ENCODE measurements around the gene CDYL.

Gene CDYL

DNA sequence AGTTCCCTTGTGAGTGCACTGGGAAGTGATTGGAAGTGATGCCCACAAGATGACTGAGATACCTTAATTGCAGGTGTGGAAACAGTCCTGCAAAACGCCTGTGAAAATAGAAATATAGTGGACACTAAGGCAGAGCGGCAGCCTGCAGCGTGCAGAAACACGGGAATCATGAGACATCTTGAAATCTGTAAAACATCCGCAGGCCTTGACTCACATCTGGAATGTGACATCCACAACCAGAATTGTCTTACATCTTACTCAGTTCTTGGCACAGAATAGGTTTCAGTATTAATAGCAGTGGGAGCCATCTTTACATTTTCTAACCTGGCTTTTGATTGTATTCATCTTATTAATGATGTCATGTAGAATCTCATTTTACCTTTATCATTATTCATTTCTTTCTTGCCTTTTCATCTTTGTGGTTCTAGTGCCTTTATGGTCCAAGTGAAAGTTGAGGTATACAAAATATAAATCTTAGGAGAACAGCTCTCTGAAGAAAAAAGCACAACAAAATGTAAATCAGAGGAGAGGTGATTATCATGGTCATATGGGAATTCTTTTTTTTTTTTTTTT, 44.6 kb downstream of the CDYL start:
- Histone ChIP-seq H3K9me3 (ENCODE audit: low read length) (no peaks in the 10 kb centered on the region), H3K4me2 (ENCODE audit: low read length) (no peak overlapping the region)

DNA sequence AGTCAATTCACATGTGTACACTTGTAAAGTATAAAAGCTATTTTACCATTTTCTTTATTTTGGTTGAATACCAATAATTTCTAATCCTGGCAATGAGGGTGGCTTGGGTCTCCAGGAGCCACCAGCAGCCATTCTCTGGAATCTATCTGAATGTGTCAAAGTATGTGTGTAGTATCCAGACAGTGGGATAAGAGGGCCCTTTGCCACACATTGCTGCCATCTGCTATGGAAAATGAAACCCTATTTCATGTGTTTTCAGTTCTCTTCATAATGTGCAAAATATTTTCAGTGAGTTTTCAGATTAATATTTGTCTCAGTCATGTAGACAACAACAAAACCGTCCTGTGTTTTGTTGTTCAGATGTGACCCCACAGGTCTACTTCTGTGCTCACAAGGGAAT, 46.3 kb downstream of the CDYL start:
- no peak overlapping the region for H3K4me2 ChIP-seq (ENCODE audit: low read length)
- H4K20me1 ChIP-seq (ENCODE audit: insufficient read depth, low read length) = no peaks in the 10 kb centered on the region
- no peaks in the 10 kb centered on the region for H3K27me3 ChIP-seq (ENCODE audit: insufficient read depth, low read length)
- H3K9me3 ChIP-seq (ENCODE audit: low read length) = no peaks in the 10 kb centered on the region
- H3K9me2 ChIP-seq (ENCODE audit: low read depth, low read length) = no peaks in the 10 kb centered on the region
- no peaks in the 10 kb centered on the region for H3F3A ChIP-seq (ENCODE audit: insufficient read depth, low read length)
- no peak overlapping the region for H3K27ac ChIP-seq (ENCODE audit: low read depth, low read length, poor library complexity, severe bottlenecking)
- no peaks in the 10 kb centered on the region; the same call in 1 of the 2 replicates for H3K36me3 ChIP-seq (ENCODE audit: insufficient read depth, low read length)
- H3K4me3 ChIP-seq (ENCODE audit: low read depth, low read length, poor library complexity, severe bottlenecking) = no peak overlapping the region
- H3K9ac ChIP-seq (ENCODE audit: low read length) = no peak overlapping the region
- H3K4me1 ChIP-seq (ENCODE audit: insufficient read depth, low read length, severe bottlenecking) = no peaks in the 10 kb centered on the region
- no peak overlapping the region for H2AFZ ChIP-seq (ENCODE audit: low read length)
- TF ChIP-seq EZH2 (IDR thresholded peaks at IDR 0.05; ENCODE audit: borderline replicate concordance, low read length) = no peak
- TF ChIP-seq, protein P1, sequence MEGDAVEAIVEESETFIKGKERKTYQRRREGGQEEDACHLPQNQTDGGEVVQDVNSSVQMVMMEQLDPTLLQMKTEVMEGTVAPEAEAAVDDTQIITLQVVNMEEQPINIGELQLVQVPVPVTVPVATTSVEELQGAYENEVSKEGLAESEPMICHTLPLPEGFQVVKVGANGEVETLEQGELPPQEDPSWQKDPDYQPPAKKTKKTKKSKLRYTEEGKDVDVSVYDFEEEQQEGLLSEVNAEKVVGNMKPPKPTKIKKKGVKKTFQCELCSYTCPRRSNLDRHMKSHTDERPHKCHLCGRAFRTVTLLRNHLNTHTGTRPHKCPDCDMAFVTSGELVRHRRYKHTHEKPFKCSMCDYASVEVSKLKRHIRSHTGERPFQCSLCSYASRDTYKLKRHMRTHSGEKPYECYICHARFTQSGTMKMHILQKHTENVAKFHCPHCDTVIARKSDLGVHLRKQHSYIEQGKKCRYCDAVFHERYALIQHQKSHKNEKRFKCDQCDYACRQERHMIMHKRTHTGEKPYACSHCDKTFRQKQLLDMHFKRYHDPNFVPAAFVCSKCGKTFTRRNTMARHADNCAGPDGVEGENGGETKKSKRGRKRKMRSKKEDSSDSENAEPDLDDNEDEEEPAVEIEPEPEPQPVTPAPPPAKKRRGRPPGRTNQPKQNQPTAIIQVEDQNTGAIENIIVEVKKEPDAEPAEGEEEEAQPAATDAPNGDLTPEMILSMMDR (IDR thresholded peaks at IDR 0.05; ENCODE audit: low read length) = no peak
- H3K79me2 ChIP-seq (ENCODE audit: insufficient read depth, low read length) = no peaks in the 10 kb centered on the region; the same call in 1 of the 2 replicates

More for the DNA sequence above, 44.6 kb downstream of the CDYL start:
- Histone ChIP-seq H3K9ac (ENCODE audit: low read length) (no peak overlapping the region), H3K27ac (ENCODE audit: low read depth, low read length, poor library complexity, severe bottlenecking) (no peak overlapping the region), H3K36me3 (ENCODE audit: insufficient read depth, low read length) (no peaks in the 10 kb centered on the region), H3K27me3 (ENCODE audit: insufficient read depth, low read length) (no peaks in the 10 kb centered on the region), H3K9me2 (ENCODE audit: low read depth, low read length) (no peaks in the 10 kb centered on the region), H3K4me3 (ENCODE audit: low read depth, low read length, poor library complexity, severe bottlenecking) (no peak overlapping the region), H3K4me1 (ENCODE audit: insufficient read depth, low read length, severe bottlenecking) (no peaks in the 10 kb centered on the region), H3K79me2 (ENCODE audit: insufficient read depth, low read length) (peaks cover 3% of the 10 kb centered on the region; the same call in 1 of the 2 replicates), H2AFZ (ENCODE audit: low read length) (no peak overlapping the region), H3F3A (ENCODE audit: insufficient read depth, low read length) (no peaks in the 10 kb centered on the region), H4K20me1 (ENCODE audit: insufficient read depth, low read length) (no peaks in the 10 kb centered on the region)
- TF ChIP-seq, protein P1 (IDR thresholded peaks at IDR 0.05; ENCODE audit: low read length) = no peak
- TF ChIP-seq EZH2 (IDR thresholded peaks at IDR 0.05; ENCODE audit: borderline replicate concordance, low read length) = no peak

DNA sequence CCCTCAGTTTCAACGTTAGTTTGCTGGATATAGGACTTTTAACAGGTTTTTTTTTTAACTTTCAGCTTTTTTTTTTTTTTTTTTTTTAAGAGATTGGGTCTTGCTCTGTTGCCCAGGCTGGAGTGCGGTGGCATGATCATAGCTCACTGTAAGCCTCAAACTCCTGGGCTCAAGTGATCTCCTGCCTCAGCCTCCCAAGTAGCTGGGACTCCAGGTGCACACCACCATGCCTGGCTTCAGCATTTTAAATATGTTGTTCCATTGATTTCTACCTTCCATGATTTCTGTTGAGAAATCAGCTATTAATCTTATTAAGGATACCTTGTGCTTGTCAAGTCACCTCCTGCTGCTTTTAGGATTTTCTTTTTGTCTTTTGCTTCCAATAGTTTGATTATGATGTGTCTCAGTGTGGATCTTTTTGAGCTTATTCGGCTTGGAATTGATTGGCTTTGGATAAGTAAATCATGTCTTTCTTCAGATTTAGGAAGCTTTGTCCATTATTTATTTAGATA, 52.0 kb downstream of the CDYL start:
- Histone ChIP-seq H3F3A (ENCODE audit: insufficient read depth, low read length) (no peaks in the 10 kb centered on the region), H3K4me3 (ENCODE audit: low read depth, low read length, poor library complexity, severe bottlenecking) (no peak overlapping the region), H4K20me1 (ENCODE audit: insufficient read depth, low read length) (no peaks in the 10 kb centered on the region), H3K9ac (ENCODE audit: low read length) (no peak overlapping the region), H3K9me3 (ENCODE audit: low read length) (peaks cover 9% of the 10 kb centered on the region; the same call in 1 of the 2 replicates), H3K4me2 (ENCODE audit: low read length) (no peak overlapping the region), H3K27ac (ENCODE audit: low read depth, low read length, poor library complexity, severe bottlenecking) (no peak overlapping the region), H3K27me3 (ENCODE audit: insufficient read depth, low read length) (no peaks in the 10 kb centered on the region), H2AFZ (ENCODE audit: low read length) (no peak overlapping the region), H3K4me1 (ENCODE audit: insufficient read depth, low read length, severe bottlenecking) (no peaks in the 10 kb centered on the region), H3K79me2 (ENCODE audit: insufficient read depth, low read length) (no peaks in the 10 kb centered on the region), H3K9me2 (ENCODE audit: low read depth, low read length) (no peaks in the 10 kb centered on the region), H3K36me3 (ENCODE audit: insufficient read depth, low read length) (no peaks in the 10 kb centered on the region; the same call in 1 of the 2 replicates)
- TF ChIP-seq, protein P1 (IDR thresholded peaks at IDR 0.05; ENCODE audit: low read length) = no peak
- TF ChIP-seq EZH2 (IDR thresholded peaks at IDR 0.05; ENCODE audit: borderline replicate concordance, low read length) = no peak
